Parathyroid adenoma (tissue), 2 donors: Measurements from ENCODE around the gene ITPR2.

ENCODE experiments used
- H2AFZ ChIP-seq: fragments of 300-600 bp; sonication (generic); one replicate; pipeline ENCODE4 v1.7.0; 2017; ENCODE audit warnings: antibody characterized with exemption, mild to moderate bottlenecking
- H3K27ac ChIP-seq: fragments of 300-600 bp; sonication (generic); one replicate; pipeline ENCODE4 v1.7.0; 2017
- H3K27me3 ChIP-seq: fragments of 300-600 bp; sonication (generic); one replicate; pipeline ENCODE4 v1.7.0; 2017; ENCODE audit warnings: low read length; ENCODE audit not compliant: control insufficient read depth, insufficient read depth
- H3K36me3 ChIP-seq: fragments of 300-600 bp; sonication (generic); one replicate; pipeline ENCODE4 v1.7.0; 2017; ENCODE audit warnings: low read length; ENCODE audit not compliant: control insufficient read depth, insufficient read depth
- H3K4me1 ChIP-seq: fragments of 300-600 bp; sonication (generic); one replicate; pipeline ENCODE4 v1.7.0; 2017; ENCODE audit warnings: control low read depth
- H3K4me2 ChIP-seq: fragments of 300-600 bp; sonication (generic); one replicate; pipeline ENCODE4 v1.7.0; 2017; ENCODE audit warnings: low read length
- H3K4me3 ChIP-seq: fragments of 300-600 bp; sonication (generic); one replicate; pipeline ENCODE4 v1.7.0; 2017; ENCODE audit warnings: low read depth, low read length
- H3K79me2 ChIP-seq: fragments of 300-600 bp; sonication (generic); one replicate; pipeline ENCODE4 v1.7.0; 2017; ENCODE audit warnings: control low read depth
- H3K9ac ChIP-seq: fragments of 300-600 bp; sonication (generic); one replicate; pipeline ENCODE4 v1.7.0; 2017; ENCODE audit warnings: mild to moderate bottlenecking
- H3K9me3 ChIP-seq: fragments of 300-600 bp; sonication (generic); one replicate; pipeline ENCODE4 v1.7.0; 2017; ENCODE audit warnings: low read length; ENCODE audit not compliant: control insufficient read depth
- CTCF ChIP-seq: fragments of 300-600 bp; sonication (generic); IDR thresholded peaks from one replicate; pipeline ENCODE4 v1.7.0; 2017; ENCODE audit warnings: antibody characterized with exemption, mild to moderate bottlenecking
- donor health status: primary hyperparathyroidism.

Gene ITPR2

GRCh38 chr12:26451763-26452162, 381.2 kb downstream of the ITPR2 start:
- no peak overlapping the region for H2AFZ ChIP-seq
- no peaks in the 10 kb centered on the region for H3K79me2 ChIP-seq
- H3K4me2 ChIP-seq: no peak overlapping the region
- no peak overlapping the region for H3K9ac ChIP-seq
- H3K27ac ChIP-seq: no peak overlapping the region
- H3K9me3 ChIP-seq: no peaks in the 10 kb centered on the region
- no peak for TF ChIP-seq CTCF
- H3K27me3 ChIP-seq: no peaks in the 10 kb centered on the region
- no peaks in the 10 kb centered on the region for H3K4me1 ChIP-seq
- no peaks in the 10 kb centered on the region for H3K36me3 ChIP-seq
- no peak overlapping the region for H3K4me3 ChIP-seq

DNA sequence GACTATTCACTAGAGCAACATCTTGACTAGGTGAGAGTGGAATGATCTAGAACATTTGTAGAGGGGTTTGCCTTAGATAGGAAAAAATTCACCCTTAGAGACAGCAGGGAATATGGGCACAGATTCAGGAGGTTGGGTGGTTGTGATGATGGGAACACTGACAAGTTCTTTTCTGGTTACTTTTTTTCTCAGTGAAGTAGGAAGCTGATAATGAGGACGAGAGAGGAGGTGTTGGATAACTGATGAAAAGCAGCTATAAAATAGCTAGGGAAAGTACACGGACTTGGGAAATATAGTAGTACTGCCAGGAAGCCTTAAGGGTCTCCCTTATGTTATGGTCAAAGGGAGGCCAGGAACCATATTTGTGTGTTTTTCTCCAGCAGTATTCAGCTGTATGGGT, 387.1 kb downstream of the ITPR2 start:
- Histone ChIP-seq H3K9me3 (no peaks in the 10 kb centered on the region), H3K9ac (no peak overlapping the region), H3K4me3 (no peak overlapping the region), H2AFZ (no peak overlapping the region), H3K4me1 (no peaks in the 10 kb centered on the region), H3K79me2 (no peaks in the 10 kb centered on the region), H3K4me2 (no peak overlapping the region), H3K27ac (no peak overlapping the region), H3K36me3 (no peaks in the 10 kb centered on the region), H3K27me3 (no peaks in the 10 kb centered on the region)
- TF ChIP-seq CTCF: no peak

DNA sequence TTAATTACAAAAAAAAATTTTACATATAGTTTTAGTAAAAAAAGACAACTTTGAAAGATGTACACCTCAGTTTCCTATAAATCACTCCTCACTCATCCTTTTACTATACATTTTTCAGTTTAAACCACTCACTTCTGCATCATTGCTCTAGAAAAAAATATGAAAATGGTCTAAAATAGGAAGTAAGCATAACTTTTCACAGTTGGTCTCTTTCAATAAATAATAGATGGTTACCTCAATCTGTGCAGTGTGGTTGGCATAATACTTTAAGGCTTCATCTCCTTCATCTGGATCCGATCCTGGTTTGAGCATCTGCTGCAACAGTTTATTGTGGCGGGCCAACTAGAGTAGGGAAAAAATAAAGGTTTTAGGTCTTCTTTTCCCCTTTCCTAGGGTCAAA, 389.7 kb downstream of the ITPR2 start:
- Histone ChIP-seq H3K4me3 (no peak overlapping the region), H3K27ac (no peak overlapping the region), H3K9ac (no peak overlapping the region), H3K79me2 (no peaks in the 10 kb centered on the region), H3K4me1 (no peaks in the 10 kb centered on the region), H2AFZ (no peak overlapping the region), H3K4me2 (no peak overlapping the region), H3K36me3 (no peaks in the 10 kb centered on the region), H3K27me3 (no peaks in the 10 kb centered on the region), H3K9me3 (no peaks in the 10 kb centered on the region)
- no peak for TF ChIP-seq CTCF

DNA sequence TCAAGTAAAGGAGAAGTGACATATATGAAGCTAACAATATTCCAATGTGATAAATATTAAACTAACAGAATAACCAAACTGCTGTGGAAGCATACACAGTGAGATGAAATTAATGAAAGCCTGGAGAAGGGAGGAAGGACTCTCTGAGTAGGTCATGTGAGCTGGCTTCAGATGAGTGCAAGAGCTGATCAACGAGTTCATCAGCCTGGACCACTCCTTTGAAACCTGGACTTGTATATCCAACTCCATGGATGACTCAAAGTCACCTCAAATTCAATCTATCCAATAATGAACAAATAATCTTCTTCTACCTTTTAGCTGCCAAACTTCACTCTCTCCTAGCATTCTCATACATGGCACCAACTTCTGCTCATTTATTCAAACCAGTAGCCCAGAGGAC, 391.6 kb downstream of the ITPR2 start:
- H3K4me2 ChIP-seq: no peak overlapping the region
- H2AFZ ChIP-seq: no peak overlapping the region
- no peak overlapping the region for H3K4me3 ChIP-seq
- no peaks in the 10 kb centered on the region for H3K27me3 ChIP-seq
- no peak overlapping the region for H3K27ac ChIP-seq
- no peaks in the 10 kb centered on the region for H3K9me3 ChIP-seq
- H3K36me3 ChIP-seq: no peaks in the 10 kb centered on the region
- no peaks in the 10 kb centered on the region for H3K4me1 ChIP-seq
- H3K9ac ChIP-seq: no peak overlapping the region
- TF ChIP-seq CTCF: no peak
- H3K79me2 ChIP-seq: no peaks in the 10 kb centered on the region

DNA sequence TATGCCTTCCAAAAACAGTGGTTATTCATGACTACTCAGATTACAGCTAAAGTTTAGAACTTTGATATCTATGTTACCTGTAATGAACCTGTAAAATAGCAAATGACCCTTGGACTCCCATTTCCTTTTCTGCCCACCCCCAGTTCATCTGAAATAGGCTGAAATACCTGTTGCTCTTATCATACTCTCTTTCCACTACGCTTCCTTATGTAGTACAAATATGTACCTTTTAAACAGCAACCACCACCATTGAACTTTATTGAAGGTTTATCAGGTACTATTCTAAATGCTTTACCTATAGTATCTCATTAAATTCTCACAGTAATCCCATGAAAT, 398.0 kb downstream of the ITPR2 start:
- no peak overlapping the region for H3K27ac ChIP-seq
- no peaks in the 10 kb centered on the region for H3K4me1 ChIP-seq
- no peaks in the 10 kb centered on the region for H3K79me2 ChIP-seq
- H3K27me3 ChIP-seq: no peaks in the 10 kb centered on the region
- H2AFZ ChIP-seq: no peak overlapping the region
- H3K9ac ChIP-seq: no peak overlapping the region
- H3K9me3 ChIP-seq: no peaks in the 10 kb centered on the region
- no peak overlapping the region for H3K4me2 ChIP-seq
- H3K36me3 ChIP-seq: no peaks in the 10 kb centered on the region
- TF ChIP-seq CTCF: no peak
- H3K4me3 ChIP-seq: no peak overlapping the region
